Sigmoid colon (tissue), 7 donors: Measurements from ENCODE around the gene SLC22A5. TPM values are rescaled to one million over a fixed set of nuclear protein-coding genes. Genes with fewer than 3 reads are reported as not detected.

Source experiments
- DNase-seq: peaks from one replicate; pipeline ENCODE4 v3.0.0-alpha.2; 2019
- H3K27ac ChIP-seq, 4 donors: fragments of 200-600 bp; sonication (generic); one replicate each; pipeline ENCODE4 v1.5.1; 2016 to 2019; ENCODE audit warnings: mild to moderate bottlenecking in 1 of 4
- H3K27me3 ChIP-seq, 3 donors: fragments of 200-600 bp; sonication (generic); one replicate each; pipeline ENCODE4 v1.5.1; 2019; ENCODE audit warnings: mild to moderate bottlenecking in 1 of 3
- H3K36me3 ChIP-seq, 4 donors: fragments of 200-600 bp; sonication (generic); one replicate each; pipeline ENCODE4 v1.5.1; 2016 to 2019
- H3K4me1 ChIP-seq, 4 donors: fragments of 200-600 bp; sonication (generic); one replicate each; pipeline ENCODE4 v1.5.1; 2017 to 2019
- H3K4me3 ChIP-seq, 4 donors: fragments of 200-600 bp; sonication (generic); one replicate each; pipeline ENCODE4 v1.5.1; 2017 to 2019; ENCODE audit warnings: mild to moderate bottlenecking in 2 of 4, moderate library complexity in 1 of 4
- H3K9me3 ChIP-seq, 4 donors: fragments of 200-600 bp in 3 of 4; sonication (generic) in 3 of 4; one replicate each; pipeline versions ENCODE4 v1.5.1 to v1.6.1; 2013 to 2019
- CTCF ChIP-seq, 4 experiments: fragments of 450-650 bp in 3 of 4; fragments of 200-600 bp in 1 of 4; IDR thresholded peaks; one replicate each; pipeline ENCODE4 v1.5.1; 2016 to 2019; ENCODE audit warnings: antibody characterized with exemption in 4 of 4, mild to moderate bottlenecking in 3 of 4, moderate library complexity in 2 of 4
- EP300 ChIP-seq, 4 donors: sonication (generic); formaldehyde crosslinking; IDR thresholded peaks; one replicate each; pipeline ENCODE4 v1.6.1; 2017; ENCODE audit warnings: antibody characterized with exemption in 4 of 4
- POLR2A ChIP-seq, 2 donors: fragments of 450-650 bp; IDR thresholded peaks; one replicate each; pipeline ENCODE4 v1.6.1; 2016; ENCODE audit warnings: antibody characterized with exemption in 2 of 2, mild to moderate bottlenecking in 2 of 2, moderate library complexity in 2 of 2
- POLR2AphosphoS5 ChIP-seq, 4 donors: sonication (generic); formaldehyde crosslinking; IDR thresholded peaks; one replicate each; pipeline ENCODE4 v1.6.1; 2017; ENCODE audit warnings: antibody characterized with exemption in 4 of 4
- WGBS, 2 donors: extraction: QIAGEN DNeasy Blood & Tissue Kit; methylation state at CpG; one replicate each; pipeline ENCODE4 v1.1.7; 2013; 5-methylcytosine and 5-hydroxymethylcytosine counted together
- intact Hi-C: fragments of 100-400 bp; cut with DNase I; formaldehyde crosslinking; loops from one replicate; pipeline ENCODE4 v1.15.1; 2023
- polyA plus RNA-seq, 3 donors: library from polyadenylated mRNA; stranded (reverse); fragments of 200-250 nt; gene quantifications; one replicate each; pipeline ENCODE4 v1.2.3, GENCODE V29; 2013
- total RNA-seq, 4 donors: library from RNA; depleted of rRNA; stranded (reverse); fragments of >200 nt; gene quantifications; one replicate each; pipeline ENCODE4 v1.1.0, GENCODE V29; 2016
- donor health status: healthy with polysubstance abuse.
- donor health status: Bipolar disorder and iron deficiency.
- donor health status: healthy.

Gene SLC22A5
- total and polyA plus RNA-seq, 7 donors = 3.6 to 11.9 (median 7.2) TPM

DNA sequence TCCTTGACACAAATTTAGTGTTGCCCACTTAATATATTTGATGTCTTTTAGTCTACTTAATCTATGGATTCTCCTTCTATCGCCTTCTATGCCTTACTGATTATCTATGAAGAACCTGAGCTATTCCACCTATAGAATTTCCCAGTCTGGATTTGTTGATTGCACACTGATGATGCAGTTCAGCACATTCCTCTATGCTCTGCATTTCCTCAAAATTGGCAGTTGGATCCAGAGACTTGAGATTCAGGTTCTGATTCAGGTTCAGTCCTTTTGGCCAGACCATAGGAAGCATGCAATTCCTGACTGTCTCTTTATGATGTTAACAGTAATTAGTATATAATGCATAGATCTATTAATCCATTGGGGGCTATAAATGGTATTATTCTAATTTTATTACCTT, 13.8 kb downstream of the SLC22A5 start:
- intact Hi-C loops = loop anchor here (10.0 kb wide), 1 partner anchor 352 kb away; the partner anchor contains the start of gene KIF3A
- Histone ChIP-seq H3K4me1 (peaks cover 0 to 34% (median 32%) of the 10 kb centered on the region in 4 donors), H3K27me3 (no peaks in the 10 kb centered on the region), H3K4me3 (no peak overlapping the region), H3K9me3 (no peaks in the 10 kb centered on the region), H3K27ac (no peak overlapping the region), H3K36me3 (peaks cover 0 to 20% (median 3%) of the 10 kb centered on the region in 4 donors)
- TF ChIP-seq POLR2A (IDR thresholded peaks at IDR 0.05) (no peak), CTCF (IDR thresholded peaks at IDR 0.05) (no peak), EP300 (IDR thresholded peaks at IDR 0.05) (no peak), POLR2AphosphoS5 (IDR thresholded peaks at IDR 0.05) (no peak)
- DNase-seq = no peak
- WGBS, 2 donors = 96 to 97% methylated on average over 1 of the region's 1 CpG

DNA sequence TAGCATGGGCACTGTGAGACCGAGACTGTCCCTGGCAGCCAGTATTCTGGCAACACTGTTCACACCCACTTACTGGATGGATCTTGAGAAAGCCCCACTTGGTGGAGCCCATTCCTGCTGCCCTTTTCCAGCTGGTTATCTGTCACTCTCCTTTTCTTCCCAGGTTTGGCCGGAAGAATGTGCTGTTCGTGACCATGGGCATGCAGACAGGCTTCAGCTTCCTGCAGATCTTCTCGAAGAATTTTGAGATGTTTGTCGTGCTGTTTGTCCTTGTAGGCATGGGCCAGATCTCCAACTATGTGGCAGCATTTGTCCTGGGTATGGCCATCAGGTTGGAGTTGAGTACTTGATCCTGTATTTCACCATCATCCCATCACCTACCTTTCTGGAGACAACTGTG, 14.5 kb downstream of the SLC22A5 start:
- intact Hi-C loops = loop anchor here (10.0 kb wide), 1 partner anchor 351 kb away; the partner anchor contains the start of gene KIF3A
- Histone ChIP-seq H3K4me3 (no peak overlapping the region), H3K9me3 (no peaks in the 10 kb centered on the region), H3K36me3 (peaks cover 0 to 14% (median 2%) of the 10 kb centered on the region in 4 donors), H3K27ac (no peak overlapping the region), H3K27me3 (no peaks in the 10 kb centered on the region), H3K4me1 (peaks cover 0 to 41% (median 39%) of the 10 kb centered on the region in 4 donors)
- no peak for TF ChIP-seq CTCF (IDR thresholded peaks at IDR 0.05)
- TF ChIP-seq EP300 (IDR thresholded peaks at IDR 0.05) = no peak
- no peak for TF ChIP-seq POLR2A (IDR thresholded peaks at IDR 0.05)
- TF ChIP-seq POLR2AphosphoS5 (IDR thresholded peaks at IDR 0.05) = no peak
- WGBS, 2 donors = 93 to 95% methylated on average over 5 of the region's 5 CpGs
- DNase-seq = no peak

DNA sequence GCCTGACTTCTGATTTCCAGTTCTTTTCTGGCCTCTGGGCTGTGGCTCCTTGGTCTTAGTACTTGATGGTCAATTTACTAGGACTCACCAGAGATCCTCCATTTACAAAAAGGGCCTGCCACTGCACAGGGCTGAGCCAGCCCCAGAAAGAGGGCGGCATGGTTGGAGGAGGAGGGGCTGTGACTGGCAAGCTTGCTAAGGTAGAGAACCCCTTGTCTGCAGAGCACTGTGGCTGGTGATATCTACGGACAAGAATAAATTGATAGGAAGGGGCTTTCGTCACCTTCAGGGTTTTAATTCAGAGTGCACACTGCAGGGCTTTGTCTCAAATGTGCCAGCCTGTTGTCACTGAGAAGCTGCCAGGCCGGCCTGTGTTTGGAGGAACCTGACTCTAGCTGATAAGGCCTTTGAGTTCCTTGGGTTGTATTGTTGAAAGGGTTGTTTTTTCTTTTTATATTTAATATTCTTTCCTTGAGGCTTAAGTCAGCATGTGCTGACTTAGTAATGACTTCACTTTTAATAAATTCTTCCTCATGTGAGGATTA, 15.1 kb downstream of the SLC22A5 start:
- intact Hi-C loops = loop anchor here (5.0 to 10.0 kb wide), 3 partner anchors 173 to 438 kb away; partner anchors contain the start of genes KIF3A and RAD50
- WGBS, 2 donors = 95% methylated on average over 4 of the region's 4 CpGs

GRCh38 chr5:132385326-132386105, 16.0 kb downstream of the SLC22A5 start:
- no peaks in the 10 kb centered on the region for H3K27me3 ChIP-seq
- H3K4me1 ChIP-seq = peaks cover 0 to 56% (median 54%) of the 10 kb centered on the region in 4 donors
- no peaks in the 10 kb centered on the region for H3K9me3 ChIP-seq
- H3K4me3 ChIP-seq = no peak overlapping the region
- DNase-seq = no peak
- 32 to 35% methylated on average over 9 of the region's 9 CpGs for WGBS, 2 donors
- H3K36me3 ChIP-seq = peaks cover 0 to 11% (median 0%) of the 10 kb centered on the region in 4 donors
- H3K27ac ChIP-seq = peak overlapping the region; percentile 91 to 94 (median 92)
- TF ChIP-seq EP300 (IDR thresholded peaks at IDR 0.05) = no peak
- peak; percentile 68 to 78 (median 72) for TF ChIP-seq CTCF (IDR thresholded peaks at IDR 0.05)
- intact Hi-C loops = loop anchor here (1.0 to 10.0 kb wide), 4 partner anchors 116 to 437 kb away; partner anchors contain the start of genes KIF3A and RAD50

More for the DNA sequence above, 15.1 kb downstream of the SLC22A5 start:
- Histone ChIP-seq H3K27me3 (no peaks in the 10 kb centered on the region), H3K27ac (no peak overlapping the region), H3K9me3 (no peaks in the 10 kb centered on the region), H3K4me1 (peaks cover 0 to 47% (median 45%) of the 10 kb centered on the region in 4 donors), H3K36me3 (peaks cover 0 to 11% (median 0%) of the 10 kb centered on the region in 4 donors), H3K4me3 (no peak overlapping the region)
- no peak for TF ChIP-seq CTCF (IDR thresholded peaks at IDR 0.05)
- TF ChIP-seq EP300 (IDR thresholded peaks at IDR 0.05) = no peak
- no peak for TF ChIP-seq POLR2A (IDR thresholded peaks at IDR 0.05)
- no peak for TF ChIP-seq POLR2AphosphoS5 (IDR thresholded peaks at IDR 0.05)
- no peak for DNase-seq
